ENCODE results near the gene CALR. TPM values are rescaled to one million over a fixed set of nuclear protein-coding genes. Genes with fewer than 3 reads are reported as not detected.

Gene CALR
- total RNA-seq, 1 donor from 2014 or later, result 378 TPM

- DNase-seq (no peak), ATAC-seq (ENCODE audit: poor library complexity) (no peak)
- intact Hi-C loops (cut with DNase I), result loop anchor here (5.0 kb wide), 2 partner anchors 37 to 67 kb away; no protein-coding TSS in a partner anchor
These were observed 52.0 kb downstream of the CALR start for GRCh38 chr19:12990431-12990830.

GRCh38 chr19:12990853-12991252 lies 52.4 kb downstream of the CALR start:
- DNase-seq, result no peak
- no peak for ATAC-seq (ENCODE audit: poor library complexity)
- intact Hi-C loops (cut with DNase I), result loop anchor here (5.0 kb wide), 2 partner anchors 36 to 66 kb away; no protein-coding TSS in a partner anchor

GRCh38 chr19:12991296-12991695 lies 52.9 kb downstream of the CALR start:
- intact Hi-C loops (cut with DNase I), result loop anchor here (5.0 kb wide), 2 partner anchors 36 to 66 kb away; no protein-coding TSS in a partner anchor
- DNase-seq, result no peak
- no peak for ATAC-seq (ENCODE audit: poor library complexity)

- DNase-seq (no peak), ATAC-seq (ENCODE audit: poor library complexity) (no peak)
- intact Hi-C loops (cut with DNase I), result loop anchor here (5.0 kb wide), 2 partner anchors 35 to 65 kb away; no protein-coding TSS in a partner anchor
These were observed 54.3 kb downstream of the CALR start for GRCh38 chr19:12992729-12993128.

- DNase-seq (no peak), ATAC-seq (ENCODE audit: poor library complexity) (no peak)
- intact Hi-C loops (cut with DNase I), result loop anchor here (5.0 kb wide), 2 partner anchors 34 to 64 kb away; no protein-coding TSS in a partner anchor
These were observed 55.2 kb downstream of the CALR start for GRCh38 chr19:12993562-12993961.

Small RNA genes lying within 50 kb of the gene (microRNA-seq; reads per million reads assigned to microRNA genes)
- gene MIR5695 (not detected), gene MIR6515 (1.6 reads per million)

Other genes with a start within 250 kb of the CALR start
- 2.0 TPM for gene FBXW9, start 242.0 kb upstream of the CALR start, total RNA-seq
- 30.9 TPM for gene TNPO2, start 214.7 kb upstream of the CALR start, total RNA-seq
- gene TRIR, start 203.9 kb upstream of the CALR start, total RNA-seq, result 117 TPM
- 60.7 TPM for gene GET3, start 201.1 kb upstream of the CALR start, total RNA-seq
- gene BEST2, start 186.8 kb upstream of the CALR start, total RNA-seq, result not detected
- gene HOOK2, start 163.1 kb upstream of the CALR start, total RNA-seq, result 43.6 TPM
- gene JUNB, start 147.1 kb upstream of the CALR start, total RNA-seq, result 23.9 TPM
- 684 TPM for gene PRDX2, start 136.8 kb upstream of the CALR start, total RNA-seq
- gene THSD8, start 136.5 kb upstream of the CALR start, total RNA-seq, result 1.6 TPM
- 6.3 TPM for gene RNASEH2A, start 132.0 kb upstream of the CALR start, total RNA-seq
- gene RTBDN, start 104.0 kb upstream of the CALR start, total RNA-seq, result not detected
- gene MAST1, start 100.1 kb upstream of the CALR start, total RNA-seq, result not detected
- gene DNASE2, start 57.2 kb upstream of the CALR start, total RNA-seq, result 16.9 TPM
- not detected for gene KLF1, start 51.4 kb upstream of the CALR start, total RNA-seq
- gene GCDH, start 47.4 kb upstream of the CALR start, total RNA-seq, result 39.5 TPM
- gene SYCE2, start 19.3 kb upstream of the CALR start, total RNA-seq, result not detected
- 34.6 TPM for gene FARSA, start 4.9 kb upstream of the CALR start, total RNA-seq
- gene RAD23A, start 7.3 kb downstream of the CALR start, total RNA-seq, result 174 TPM
- gene GADD45GIP1, start 18.6 kb downstream of the CALR start, total RNA-seq, result 31.1 TPM
- 9.1 TPM for gene DAND5, start 31.0 kb downstream of the CALR start, total RNA-seq
- 160 TPM for gene NFIX, start 56.9 kb downstream of the CALR start, total RNA-seq
- gene LYL1, start 164.2 kb downstream of the CALR start, total RNA-seq, result 7.2 TPM
- gene TRMT1, start 178.1 kb downstream of the CALR start, total RNA-seq, result 18.4 TPM
- 44.6 TPM for gene NACC1, start 179.7 kb downstream of the CALR start, total RNA-seq
- 38.2 TPM for gene STX10, start 211.8 kb downstream of the CALR start, total RNA-seq
- gene IER2, start 211.8 kb downstream of the CALR start, total RNA-seq, result 17.7 TPM